ENCODE data around the gene SLC26A5.

SLC26A5 gene

GRCh38 chr7:103346396-103346795 lies 99.6 kb downstream of the SLC26A5 start:
- DNase-seq (ENCODE audit: low read depth, low spot score), result no peak

GRCh38 chr7:103344453-103345149 lies 101.4 kb downstream of the SLC26A5 start, which contains the start of gene DNAJC2:
Gene DNAJC2, minus strand, starts transcription at chr7:103344767. Its CDS starts 145 bp downstream, at chr7:103344622.
- DNase-seq (ENCODE audit: low read depth, low spot score), result peak; percentile 74

- DNase-seq (ENCODE audit: low read depth, low spot score), result peak; percentile 2
Measured at GRCh38 chr7:103343758-103344452, 102.1 kb downstream of the SLC26A5 start.

- DNase-seq (ENCODE audit: low read depth, low spot score), result no peak
Measured at GRCh38 chr7:103343332-103343731, 102.7 kb downstream of the SLC26A5 start.

- no peak for DNase-seq (ENCODE audit: low read depth, low spot score)
Measured at GRCh38 chr7:103341466-103341865, 104.5 kb downstream of the SLC26A5 start.

GRCh38 chr7:103338864-103339263 lies 107.1 kb downstream of the SLC26A5 start:
- no peak for DNase-seq (ENCODE audit: low read depth, low spot score)

- no peak for DNase-seq (ENCODE audit: low read depth, low spot score)
Measured at GRCh38 chr7:103336761-103337160, 109.2 kb downstream of the SLC26A5 start.

GRCh38 chr7:103325744-103326143 lies 120.3 kb downstream of the SLC26A5 start:
- DNase-seq (ENCODE audit: low read depth, low spot score), result no peak

Data from brain pericyte (primary cell).